Heart right ventricle (tissue), 16 donors: ENCODE measurements around the gene CYP2W1. TPM values are rescaled to one million over a fixed set of nuclear protein-coding genes. Genes with fewer than 3 reads are reported as not detected.

Source experiments
- ATAC-seq, 8 donors: fragments of 200-7000 bp; cut with Tn5 transposase; one replicate each; pipeline ENCODE4 v1.9.1; 2020; ENCODE audit warnings: mild to moderate bottlenecking in 8 of 8, moderate library complexity in 8 of 8, moderate number of reproducible peaks in 1 of 8
- DNase-seq, 2 donors: peaks; one replicate each; pipeline ENCODE4 v3.0.0-alpha.2; 2020
- H3K27ac ChIP-seq, 10 donors: fragments of 200-600 bp; sonication (generic) in 2 of 10; one replicate each; pipeline versions ENCODE4 v1.5.0 to v1.8.0; 2020 to 2022; ENCODE audit warnings: mild to moderate bottlenecking in 3 of 10
- H3K27me3 ChIP-seq, 7 donors: fragments of 200-600 bp; one replicate each; pipeline ENCODE4 v1.8.0; 2021 to 2022; ENCODE audit warnings: mild to moderate bottlenecking in 2 of 7
- H3K36me3 ChIP-seq, 9 donors: fragments of 200-600 bp; sonication (generic) in 1 of 9; one replicate each; pipeline versions ENCODE4 v1.5.0 to v1.8.0; 2020 to 2022; ENCODE audit warnings: mild to moderate bottlenecking in 2 of 9
- H3K4me1 ChIP-seq, 9 donors: fragments of 200-600 bp; sonication (generic) in 1 of 9; one replicate each; pipeline versions ENCODE4 v1.5.0 to v1.8.0; 2020 to 2022; ENCODE audit warnings: mild to moderate bottlenecking in 4 of 9
- H3K4me3 ChIP-seq, 10 donors: fragments of 200-600 bp; sonication (generic) in 2 of 10; one replicate each; pipeline versions ENCODE4 v1.5.0 to v1.8.0; 2020 to 2022; ENCODE audit warnings: mild to moderate bottlenecking in 7 of 10, moderate library complexity in 2 of 10
- H3K9me3 ChIP-seq, 11 donors: fragments of 200-600 bp in 10 of 11; sonication (generic) in 2 of 11; one replicate each; pipeline versions ENCODE4 v1.5.0 to v1.8.0; 2013 to 2022; ENCODE audit warnings: mild to moderate bottlenecking in 2 of 11, control low read depth in 1 of 11, moderate library complexity in 1 of 11
- CTCF ChIP-seq, 9 donors: fragments of 200-600 bp; sonication (generic) in 2 of 9; IDR thresholded peaks; one replicate each; pipeline versions ENCODE4 v1.5.0 to v1.8.0; 2021 to 2022; ENCODE audit warnings: antibody characterized with exemption in 9 of 9, mild to moderate bottlenecking in 5 of 9, moderate library complexity in 1 of 9
- WGBS, 2 donors: extraction: QIAGEN DNeasy Blood & Tissue Kit; methylation state at CpG; one replicate each; pipeline ENCODE4 v1.1.7; 2013; ENCODE audit warnings: inconsistent platforms in 1 of 2; 5-methylcytosine and 5-hydroxymethylcytosine counted together
- intact Hi-C, 10 donors: fragments of 100-400 bp; cut with DNase I; formaldehyde crosslinking; loops; one replicate each; pipeline versions ENCODE4 v1.11.1 to v1.14.2; 2022
- polyA plus RNA-seq, 2 donors: library from polyadenylated mRNA; stranded (reverse); fragments of 200-250 nt; gene quantifications; one replicate each; pipeline ENCODE4 v1.2.3, GENCODE V29; 2013
- total RNA-seq, 10 donors: library from RNA; stranded (reverse); fragmentation: NEBNext Ultra II Directional in 3 of 10; extraction: Animal tissue kit (Norgen Biotek cat#: 25700) in 3 of 10; gene quantifications; one replicate each; pipeline versions ENCODE4 v1.2.1 to v1.2.4, GENCODE V29; 2021 to 2023
- donor health status: Arrhythmogenic right ventricular cardiomyopathy.
- donor health status: ischemic (EF 13 %, LVEDD 7.1; RV severe dilation, severe dysfunction).
- donor health status: healthy with polysubstance abuse.
- donor health status: DM: no; HTN: yes; CAD: no.
- donor health status: DM: no; HTN: no; CAD: no.
- donor health status: ischemic (EF 25% LVEDD 6.9; RV normal size, moderate dysfunction).
- donor health status: ischemic (EF 25% LVEDD 5.7; RV mildly dilated, moderate dysfunction).
- donor health status: healthy.
- donor health status: DM: yes; HTN: yes; CAD: no.
- donor health status: Ischemic cardiomyopathy.
- donor health status: ischemic (EF 35%, LVEDD 5.7; RV mildly dilated, moderate dysfunction).
- donor health status: nonischemic (EF 11% LVEDD 7.7; RV severe dilation, severe dysfunction).
- donor health status: DM: yes; HTN: yes; CAD: no.
- donor health status: PGD.
- donor health status: ischemic (EF 29% LVEDD 5.4; RV normal size, mild dysfunction).
- donor health status: nonischemic (EF 23%, LVEDD 6.1; RV moderate dilation, normal function).

Gene CYP2W1
- total and polyA plus RNA-seq, 12 donors = not detected

- intact Hi-C loops = loop anchor here in 1 of 10 donors (10.0 kb wide), 1 partner anchor 168 kb away; no protein-coding TSS in a partner anchor
- 79 to 86% methylated on average over 56 of the region's 56 CpGs for WGBS, 2 donors
- Histone ChIP-seq H3K27me3 (peaks cover 11 to 63% (median 55%) of the 10 kb centered on the region in 7 donors), H3K4me3 (no peak overlapping the region), H3K4me1 (peaks cover 0 to 20% (median 10%) of the 10 kb centered on the region in 9 donors), H3K27ac (no peak overlapping the region), H3K36me3 (no peaks in the 10 kb centered on the region), H3K9me3 (no peaks in the 10 kb centered on the region)
- DNase-seq (no peak), ATAC-seq (no peak)
- no peak for TF ChIP-seq CTCF (IDR thresholded peaks at IDR 0.05)
Observed at GRCh38 chr7:986766-987751, 4.1 kb downstream of the CYP2W1 start.

GRCh38 chr7:987909-988308 lies 4.9 kb downstream of the CYP2W1 start:
- WGBS, 2 donors = 36 to 50% methylated on average over 6 of the region's 6 CpGs
- Histone ChIP-seq H3K27ac (no peak overlapping the region), H3K36me3 (no peaks in the 10 kb centered on the region), H3K4me1 (peaks cover 0 to 24% (median 12%) of the 10 kb centered on the region in 9 donors), H3K9me3 (no peaks in the 10 kb centered on the region), H3K4me3 (no peak overlapping the region), H3K27me3 (peaks cover 11 to 61% (median 55%) of the 10 kb centered on the region in 7 donors)
- intact Hi-C loops = loop anchor here in 1 of 10 donors (10.0 kb wide), 1 partner anchor 167 kb away; no protein-coding TSS in a partner anchor
- ATAC-seq (no peak), DNase-seq (no peak)
- no peak for TF ChIP-seq CTCF (IDR thresholded peaks at IDR 0.05)

DNA sequence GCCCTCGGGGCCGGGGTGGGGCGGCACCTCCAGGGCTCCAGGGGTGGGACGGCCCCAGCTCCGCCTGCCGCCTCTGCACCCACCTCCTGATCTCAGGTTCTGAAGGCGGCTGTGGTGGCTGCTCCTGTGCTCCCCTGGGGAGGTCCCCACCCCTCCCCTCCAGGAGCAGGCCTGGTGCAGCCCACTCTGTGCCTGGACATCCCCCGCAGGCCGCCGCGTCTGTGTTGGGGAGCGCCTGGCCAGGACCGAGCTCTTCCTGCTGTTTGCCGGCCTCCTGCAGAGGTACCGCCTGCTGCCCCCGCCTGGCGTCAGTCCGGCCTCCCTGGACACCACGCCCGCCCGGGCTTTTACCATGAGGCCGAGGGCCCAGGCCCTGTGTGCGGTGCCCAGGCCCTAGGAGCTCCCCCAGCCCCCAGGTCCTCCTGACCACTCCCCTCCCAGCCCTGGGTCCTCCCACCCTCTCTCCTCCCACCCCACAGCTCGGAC lies 5.5 kb downstream of the CYP2W1 start:
- WGBS, 2 donors = 12 to 19% methylated on average over 23 to 24 of the region's 24 CpGs
- Histone ChIP-seq H3K27ac (no peak overlapping the region), H3K36me3 (no peaks in the 10 kb centered on the region), H3K9me3 (no peaks in the 10 kb centered on the region), H3K27me3 (peaks cover 11 to 57% (median 52%) of the 10 kb centered on the region in 7 donors), H3K4me1 (peaks cover 0 to 29% (median 15%) of the 10 kb centered on the region in 9 donors), H3K4me3 (no peak overlapping the region)
- intact Hi-C loops = loop anchor here in 1 of 10 donors (10.0 kb wide), 1 partner anchor 166 kb away; no protein-coding TSS in a partner anchor
- TF ChIP-seq CTCF (IDR thresholded peaks at IDR 0.05) = no peak
- DNase-seq (no peak), ATAC-seq (no peak)

DNA sequence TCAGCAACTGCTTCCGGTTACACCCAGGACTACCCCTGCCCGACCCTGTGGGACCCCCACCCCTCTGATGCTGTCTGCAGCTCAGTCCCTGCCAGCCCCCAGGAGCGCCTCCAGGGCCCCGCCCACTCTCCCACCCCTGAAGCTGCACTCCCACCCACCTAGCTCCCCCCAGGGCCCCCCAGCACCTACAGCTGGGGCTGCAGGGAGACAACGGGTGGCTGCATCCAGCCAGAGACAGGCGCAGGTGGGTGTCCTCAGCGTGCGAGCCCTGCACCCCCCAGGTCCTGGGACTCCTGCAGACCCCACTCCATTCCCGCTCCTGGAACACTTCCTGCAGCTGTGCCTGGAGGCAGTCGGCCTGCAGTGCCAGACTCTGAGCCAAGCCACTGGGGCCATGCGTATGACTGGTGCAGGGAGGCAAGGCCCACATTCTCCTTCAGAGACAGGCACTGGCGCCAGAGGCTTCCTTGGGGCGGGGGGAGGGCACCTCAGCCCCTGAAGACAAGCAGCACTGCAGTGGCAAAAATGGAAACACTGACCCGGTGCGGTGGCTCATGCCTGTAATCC lies 6.1 kb downstream of the CYP2W1 start:
- ATAC-seq (no peak), DNase-seq (no peak)
- H3K27ac ChIP-seq = no peak overlapping the region
- no peaks in the 10 kb centered on the region for H3K36me3 ChIP-seq
- H3K9me3 ChIP-seq = no peaks in the 10 kb centered on the region
- WGBS, 2 donors = 57 to 59% methylated on average over 15 of the region's 15 CpGs
- H3K4me1 ChIP-seq = peaks cover 0 to 31% (median 17%) of the 10 kb centered on the region in 9 donors
- no peak for TF ChIP-seq CTCF (IDR thresholded peaks at IDR 0.05)
- no peak overlapping the region for H3K4me3 ChIP-seq
- intact Hi-C loops = loop anchor here in 1 of 10 donors (10.0 kb wide), 1 partner anchor 166 kb away; no protein-coding TSS in a partner anchor
- H3K27me3 ChIP-seq = peaks cover 11 to 51% (median 46%) of the 10 kb centered on the region in 7 donors
